Mononuclear cell (primary cell): ENCODE measurements around the gene CASR. TPM values are rescaled to one million over a fixed set of nuclear protein-coding genes. Genes with fewer than 3 reads are reported as not detected.
"Not testable (repeated sequence)": the region's sequence is repeated elsewhere in the genome, so short reads cannot be mapped to it uniquely, and the experiment has no call there.

Experiments used
- H3K27me3 ChIP-seq: 2 replicates; pipeline ENCODE4 v1.6.0; 2011; ENCODE audit warnings: low read length, control low read depth; ENCODE audit not compliant: insufficient read depth
- H3K4me1 ChIP-seq: 2 replicates; pipeline ENCODE4 v1.5.1; 2011; ENCODE audit warnings: mild to moderate bottlenecking, low read length, control low read depth; ENCODE audit not compliant: insufficient read depth
- H3K4me3 ChIP-seq: 2 replicates; pipeline ENCODE4 v1.5.1; 2011; ENCODE audit warnings: mild to moderate bottlenecking, low read length, moderate library complexity
- H3K9me3 ChIP-seq: 2 replicates; pipeline ENCODE4 v1.5.1; 2011; ENCODE audit warnings: low read depth, mild to moderate bottlenecking, control low read depth, low read length
- total RNA-seq: library from RNA; depleted of rRNA; stranded (reverse); fragments of >200 nt; gene quantifications from one replicate; pipeline ENCODE4 v1.2.3, GENCODE V29; 2012

The CASR gene
- total RNA-seq, 1 donor, result 1.2 TPM

- no peaks in the 10 kb centered on the region for H3K4me1 ChIP-seq
- no peaks in the 10 kb centered on the region for H3K9me3 ChIP-seq
- no peaks in the 10 kb centered on the region for H3K27me3 ChIP-seq
- H3K4me3 ChIP-seq, result no peak overlapping the region
These were observed 15.5 kb downstream of the CASR start for GRCh38 chr3:122198966-122199365.

GRCh38 chr3:122199552-122199951 is 16.1 kb downstream of the CASR start:
- no peaks in the 10 kb centered on the region for H3K4me1 ChIP-seq
- H3K27me3 ChIP-seq, result no peaks in the 10 kb centered on the region
- H3K4me3 ChIP-seq, result no peak overlapping the region

GRCh38 chr3:122200661-122201060 is 17.2 kb downstream of the CASR start:
- Histone ChIP-seq H3K4me3 (no peak overlapping the region), H3K27me3 (no peaks in the 10 kb centered on the region), H3K9me3 (no peaks in the 10 kb centered on the region), H3K4me1 (no peaks in the 10 kb centered on the region)

More at GRCh38 chr3:122199552-122199951, 16.1 kb downstream of the CASR start:
- H3K9me3 ChIP-seq, result no peaks in the 10 kb centered on the region

GRCh38 chr3:122201476-122201875 is 18.0 kb downstream of the CASR start:
- not testable (repeated sequence) for H3K9me3 ChIP-seq, H3K27me3 ChIP-seq, H3K4me3 ChIP-seq, H3K4me1 ChIP-seq

GRCh38 chr3:122208579-122208978 is 25.1 kb downstream of the CASR start:
- Histone ChIP-seq H3K4me3 (no peak overlapping the region), H3K9me3 (no peaks in the 10 kb centered on the region), H3K4me1 (no peaks in the 10 kb centered on the region), H3K27me3 (no peaks in the 10 kb centered on the region)

- Histone ChIP-seq H3K9me3 (no peaks in the 10 kb centered on the region), H3K4me3 (no peak overlapping the region), H3K27me3 (no peaks in the 10 kb centered on the region), H3K4me1 (no peaks in the 10 kb centered on the region)
These were observed 30.2 kb downstream of the CASR start for GRCh38 chr3:122213650-122214049.

GRCh38 chr3:122214711-122215110 is 31.2 kb downstream of the CASR start:
- H3K27me3 ChIP-seq, result no peaks in the 10 kb centered on the region
- H3K4me1 ChIP-seq, result no peaks in the 10 kb centered on the region
- H3K4me3 ChIP-seq, result no peak overlapping the region
- H3K9me3 ChIP-seq, result no peaks in the 10 kb centered on the region

- no peaks in the 10 kb centered on the region for H3K27me3 ChIP-seq
- no peak overlapping the region for H3K4me3 ChIP-seq
- no peaks in the 10 kb centered on the region for H3K4me1 ChIP-seq
- H3K9me3 ChIP-seq, result no peaks in the 10 kb centered on the region
These were observed 32.3 kb downstream of the CASR start for GRCh38 chr3:122215592-122216298.

- no peak overlapping the region for H3K4me3 ChIP-seq
- no peaks in the 10 kb centered on the region for H3K9me3 ChIP-seq
- H3K4me1 ChIP-seq, result no peaks in the 10 kb centered on the region
These were observed 34.4 kb downstream of the CASR start for GRCh38 chr3:122217901-122218300.

GRCh38 chr3:122219242-122219872 is 35.9 kb downstream of the CASR start:
- no peaks in the 10 kb centered on the region for H3K9me3 ChIP-seq
- H3K27me3 ChIP-seq, result no peaks in the 10 kb centered on the region
- no peak overlapping the region for H3K4me3 ChIP-seq
- H3K4me1 ChIP-seq, result no peaks in the 10 kb centered on the region

More at GRCh38 chr3:122217901-122218300, 34.4 kb downstream of the CASR start:
- H3K27me3 ChIP-seq, result no peaks in the 10 kb centered on the region

GRCh38 chr3:122227036-122227781 is 43.7 kb downstream of the CASR start:
- Histone ChIP-seq H3K27me3 (no peaks in the 10 kb centered on the region), H3K4me1 (peaks cover 6% of the 10 kb centered on the region), H3K4me3 (no peak overlapping the region), H3K9me3 (no peaks in the 10 kb centered on the region)

- H3K4me3 ChIP-seq, result no peak overlapping the region
- peaks cover 33% of the 10 kb centered on the region for H3K4me1 ChIP-seq
- H3K27me3 ChIP-seq, result no peaks in the 10 kb centered on the region
- H3K9me3 ChIP-seq, result no peaks in the 10 kb centered on the region
These were observed 46.7 kb downstream of the CASR start for GRCh38 chr3:122230174-122230573.

- H3K4me3 ChIP-seq, result no peak overlapping the region
- H3K9me3 ChIP-seq, result no peaks in the 10 kb centered on the region
- H3K27me3 ChIP-seq, result no peaks in the 10 kb centered on the region
- H3K4me1 ChIP-seq, result peaks cover 41% of the 10 kb centered on the region
These were observed 48.1 kb downstream of the CASR start for GRCh38 chr3:122231465-122232157.

GRCh38 chr3:122232485-122232884 is 49.0 kb downstream of the CASR start:
- Histone ChIP-seq H3K27me3 (no peaks in the 10 kb centered on the region), H3K4me1 (peaks cover 41% of the 10 kb centered on the region), H3K4me3 (no peak overlapping the region), H3K9me3 (no peaks in the 10 kb centered on the region)
